Endothelial cell of umbilical vein (primary cell): Measurements from ENCODE around the gene UNC5B. TPM values are rescaled to one million over a fixed set of nuclear protein-coding genes. Genes with fewer than 3 reads are reported as not detected.

Experiments used
- BruUV-seq: library from RNA; stranded (reverse); fragments of 400-500 nt; replicated peaks from 2 replicates; lab custom pipeline; 2021; lab: Mats Ljungman, UMichigan
- CTCF ChIA-PET: fragments of 300-600, 350-600 bp; sonication (Branson Sonifier 250); formaldehyde crosslinking; loops from one replicate; lab custom pipeline; 2021; ENCODE audit warnings: antibody characterized with exemption, inconsistent platforms; lab: Charles Lee
- POLR2A ChIA-PET: fragments of 300-600, 350-600 bp; sonication (Branson Sonifier 250); formaldehyde crosslinking; loops from one replicate; lab custom pipeline; 2021; ENCODE audit warnings: antibody characterized with exemption, inconsistent platforms; lab: Charles Lee
- DNase-seq: peaks from one replicate; pipeline ENCODE4 v3.0.0-alpha.2; 2011; ENCODE audit warnings: low read depth, low spot score
- FAIRE-seq: peaks from 2 replicates; lab custom pipeline; 2011; peaks lifted over from hg19 to GRCh38; lab: Jason Lieb, UNC
- H2AFZ ChIP-seq: 2 replicates; pipeline ENCODE4 v1.6.0; 2012; ENCODE audit warnings: low read depth, low read length, control low read depth, inconsistent platforms
- H3K27ac ChIP-seq: 2 replicates; pipeline ENCODE4 v1.5.1; 2011; ENCODE audit warnings: low read depth, mild to moderate bottlenecking, control low read depth, low read length, moderate library complexity; ENCODE audit not compliant: insufficient read depth
- H3K27me3 ChIP-seq, 2 experiments: 2 replicates each; pipeline versions ENCODE4 v1.6.0 to v1.6.1; 2011; ENCODE audit warnings: low read length in 2 of 2, mixed read lengths in 1 of 2; ENCODE audit not compliant: control insufficient read depth in 2 of 2, insufficient read depth in 2 of 2
- H3K36me3 ChIP-seq, 2 experiments: 2 replicates in 1 of 2; 3 replicates in 1 of 2; pipeline ENCODE4 v1.5.1; 2011; ENCODE audit warnings: low read length in 2 of 2, mild to moderate bottlenecking in 1 of 2, moderate library complexity in 1 of 2; ENCODE audit not compliant: control insufficient read depth in 2 of 2, insufficient read depth in 2 of 2; ENCODE audit errors: extremely low read depth in 1 of 2
- H3K4me1 ChIP-seq: 3 replicates; pipeline ENCODE4 v1.5.1; 2011; ENCODE audit warnings: mild to moderate bottlenecking, low read length; ENCODE audit not compliant: control insufficient read depth, insufficient read depth; ENCODE audit errors: extremely low read depth
- H3K4me2 ChIP-seq: 2 replicates; pipeline ENCODE4 v1.6.1; 2011; ENCODE audit warnings: low read length, control low read depth, mixed read lengths; ENCODE audit not compliant: insufficient read depth
- H3K4me3 ChIP-seq, 3 experiments: fragments of 200-600 bp in 1 of 3; sonication (generic), shearing (Covaris generic) in 1 of 3; replicated peaks in 1 of 3; 2 replicates each; pipeline ENCODE4 v1.5.1; 2011 to 2016; ENCODE audit warnings: control low read depth in 3 of 3, low read length in 3 of 3, mild to moderate bottlenecking in 2 of 3, inconsistent platforms in 1 of 3, low read depth in 1 of 3, moderate library complexity in 1 of 3; ENCODE audit not compliant: insufficient read depth in 1 of 3
- H3K79me2 ChIP-seq: 2 replicates; pipeline ENCODE4 v1.6.0; 2012; ENCODE audit warnings: low read length, inconsistent platforms; ENCODE audit not compliant: control insufficient read depth, insufficient read depth
- H3K9ac ChIP-seq: replicated peaks from 2 replicates; pipeline ENCODE3; 2011; ENCODE audit warnings: low read length, control low read depth; ENCODE audit not compliant: insufficient read depth; ENCODE audit errors: extremely low read depth
- H3K9me1 ChIP-seq: replicated peaks from 3 replicates; pipeline ENCODE4 v1.6.0; 2011; ENCODE audit warnings: mild to moderate bottlenecking, low read length; ENCODE audit not compliant: control insufficient read depth, insufficient read depth; ENCODE audit errors: extremely low read depth
- H3K9me3 ChIP-seq: replicated peaks from 2 replicates; pipeline ENCODE4 v1.5.1; 2012; ENCODE audit warnings: low read length, inconsistent platforms; ENCODE audit not compliant: control insufficient read depth, insufficient read depth
- H4K20me1 ChIP-seq: replicated peaks from 2 replicates; pipeline ENCODE3; 2011; ENCODE audit warnings: mild to moderate bottlenecking, low read length; ENCODE audit not compliant: control insufficient read depth, insufficient read depth; ENCODE audit errors: extremely low read depth
- CTCF ChIP-seq, 2 donors: IDR thresholded peaks; 1 replicate in 1 of 2; 2 replicates in 1 of 2; pipeline ENCODE4 v1.5.1; 2011; ENCODE audit warnings: low read length in 2 of 2, mild to moderate bottlenecking in 2 of 2, moderate library complexity in 2 of 2, control low read depth in 1 of 2, inconsistent platforms in 1 of 2, low read depth in 1 of 2; ENCODE audit not compliant: insufficient read depth in 1 of 2; ENCODE audit errors: extremely low read depth in 1 of 2
- EZH2 ChIP-seq: IDR thresholded peaks from 2 replicates; pipeline ENCODE4 v1.6.1; 2012; ENCODE audit warnings: borderline replicate concordance, low read depth, mild to moderate bottlenecking, moderate library complexity, low read length, inconsistent platforms; ENCODE audit not compliant: severe bottlenecking
- FOS ChIP-seq: IDR thresholded peaks from 2 replicates; pipeline ENCODE4 v1.6.1; 2011; ENCODE audit warnings: mild to moderate bottlenecking, low read length, moderate library complexity, borderline replicate concordance; ENCODE audit not compliant: insufficient read depth
- GATA2 ChIP-seq: IDR thresholded peaks from 2 replicates; pipeline ENCODE4 v1.7.0; 2011; ENCODE audit warnings: low read depth, mild to moderate bottlenecking, moderate library complexity, mixed read lengths, low read length; ENCODE audit not compliant: insufficient read length, insufficient read depth
- JUN ChIP-seq: IDR thresholded peaks from 2 replicates; pipeline ENCODE4 v1.6.1; 2011; ENCODE audit warnings: borderline replicate concordance, low read depth; ENCODE audit not compliant: insufficient read length, insufficient read depth
- MAX ChIP-seq: IDR thresholded peaks from 2 replicates; pipeline ENCODE4 v1.6.1; 2011; ENCODE audit not compliant: insufficient read depth, insufficient read length
- MYC ChIP-seq: IDR thresholded peaks from one replicate; pipeline ENCODE4 v1.6.1; 2011; ENCODE audit warnings: mild to moderate bottlenecking, low read depth, low read length
- POLR2A ChIP-seq: IDR thresholded peaks from 2 replicates; pipeline ENCODE4 v1.6.1; 2012; ENCODE audit warnings: low read depth, mild to moderate bottlenecking, control low read depth, low read length
- POLR2AphosphoS5 ChIP-seq: IDR thresholded peaks from 2 replicates; pipeline ENCODE4 v1.6.1; 2012; ENCODE audit warnings: low read depth, mild to moderate bottlenecking, control low read depth, low read length, moderate library complexity; ENCODE audit not compliant: insufficient read depth
- dilution Hi-C: fragments of 300-500 bp; cut with MboI; formaldehyde crosslinking; loops from one replicate; pipeline ENCODE4 v1.15.0; 2019; ENCODE audit warnings: low sequenced_read_pairs; ENCODE audit not compliant: extremely low pct_ligation_motif_present
- intact Hi-C: fragments of 100-400 bp; cut with micrococcal nuclease; formaldehyde crosslinking; loops from one replicate; pipeline ENCODE4 v1.10.0; 2022
- polyA plus RNA-seq, 4 experiments: library from polyadenylated mRNA; depleted of rRNA in 3 of 4; stranded (reverse) in 3 of 4; unstranded in 1 of 4; fragments of >200 nt; gene quantifications; 2 replicates each; pipeline versions ENCODE4 v1.2.1 to v1.2.3, GENCODE V29; 2011 to 2012; ENCODE audit warnings: missing spikeins in 1 of 4
- total RNA-seq: library from RNA; stranded (reverse); gene quantifications from 2 replicates; pipeline ENCODE4 v1.2.3, GENCODE V29; 2021

UNC5B gene
- total and polyA plus RNA-seq, 2 donors (not counting 3 experiments of a cell fraction or from before 2014, with no cell fraction given): 0.39 to 2.5 TPM

GRCh38 chr10:71223347-71224058 is 11.1 kb downstream of the UNC5B start:
- dilution Hi-C loops: no loop called here
- Histone ChIP-seq H3K79me2 (no peaks in the 10 kb centered on the region), H3K27me3 (peaks cover under 1 to 4% of the 10 kb centered on the region in 2 experiments), H3K27ac (no peak overlapping the region), H2AFZ (no peak overlapping the region), H4K20me1 (no peaks in the 10 kb centered on the region), H3K9me3 (no peaks in the 10 kb centered on the region), H3K36me3 (no peaks in the 10 kb centered on the region), H3K9me1 (no peaks in the 10 kb centered on the region), H3K9ac (no peak overlapping the region), H3K4me2 (no peak overlapping the region), H3K4me3 (no peak overlapping the region), H3K4me1 (no peaks in the 10 kb centered on the region)
- DNase-seq (no peak), FAIRE-seq (no peak)
- TF ChIP-seq CTCF (IDR thresholded peaks at IDR 0.05; ENCODE audit: extremely low read depth in 1 of 2, insufficient read depth in 1 of 2, low read depth in 1 of 2, low read length in 2 of 2): no peak
- TF ChIP-seq JUN: no peak
- no peak for TF ChIP-seq FOS
- TF ChIP-seq POLR2AphosphoS5: no peak
- no peak for TF ChIP-seq POLR2A
- TF ChIP-seq MYC: no peak
- TF ChIP-seq GATA2: no peak
- no peak for TF ChIP-seq EZH2
- no peak for TF ChIP-seq MAX
- CTCF ChIA-PET: interaction anchor here (0.9 to 1.6 kb wide), 3 partner anchors 17 to 50 kb away, joined by 3 to 4 read pairs (median 3); no protein-coding TSS in a partner anchor
- POLR2A ChIA-PET: no interaction called here
- intact Hi-C loops: no loop called here
- no TSS peak for BruUV-seq
